M059J (cell line): ENCODE data around the gene NQO2. TPM values are rescaled to one million over a fixed set of nuclear protein-coding genes. Genes with fewer than 3 reads are reported as not detected.
"Not testable (repeated sequence)": the region's sequence is repeated elsewhere in the genome, so short reads cannot be mapped to it uniquely, and the experiment has no call there.

Experiments used
- DNase-seq: peaks from one replicate; pipeline ENCODE4 v3.0.0-alpha.2; 2012; ENCODE audit warnings: low read depth
- total RNA-seq: library from RNA; depleted of rRNA; stranded (reverse); fragments of >200 nt; shearing (Covaris generic); gene quantifications from 2 replicates; pipeline ENCODE4 v1.2.3, GENCODE V29; 2014

The NQO2 gene
- total RNA-seq, 1 experiment from 2014 or later, result 40.2 TPM

DNA sequence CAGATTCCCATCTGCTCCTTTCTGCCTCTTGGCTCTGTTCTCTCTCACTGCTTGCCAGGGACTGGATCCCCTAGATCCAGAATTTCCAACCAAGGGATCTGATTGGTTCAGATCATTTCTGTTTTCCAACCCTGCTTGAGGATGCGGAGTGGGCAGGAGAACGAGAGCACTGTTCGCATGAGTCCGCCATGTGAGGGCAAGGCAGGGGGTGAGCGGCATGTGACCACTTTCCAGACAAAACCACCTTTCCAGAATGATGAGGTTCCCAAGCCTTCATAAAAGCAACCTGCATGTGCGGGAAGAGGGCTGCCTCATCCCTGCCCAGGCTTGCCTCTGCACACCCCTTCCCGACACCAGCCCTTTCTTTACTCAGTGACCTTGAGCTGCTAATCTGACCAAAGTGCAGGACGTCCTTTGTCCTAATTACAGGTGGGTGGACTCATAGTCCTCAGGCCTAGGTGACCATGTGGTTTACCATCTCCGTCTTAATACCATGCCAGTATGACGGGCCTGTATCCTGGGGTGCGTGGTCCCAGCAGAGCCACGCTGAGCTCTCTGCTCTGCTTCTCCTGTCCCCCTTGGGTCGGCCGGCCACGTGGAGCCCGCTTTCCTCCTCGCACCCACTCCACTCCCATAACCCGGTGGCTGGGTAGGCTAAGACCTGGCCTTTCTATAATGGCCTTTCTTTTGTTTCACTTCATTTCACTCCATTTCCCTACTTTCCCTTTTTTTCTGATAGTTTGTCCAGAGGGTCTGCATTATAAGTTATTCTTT, 14.4 kb downstream of the NQO2 start:
- no peak for DNase-seq

DNA sequence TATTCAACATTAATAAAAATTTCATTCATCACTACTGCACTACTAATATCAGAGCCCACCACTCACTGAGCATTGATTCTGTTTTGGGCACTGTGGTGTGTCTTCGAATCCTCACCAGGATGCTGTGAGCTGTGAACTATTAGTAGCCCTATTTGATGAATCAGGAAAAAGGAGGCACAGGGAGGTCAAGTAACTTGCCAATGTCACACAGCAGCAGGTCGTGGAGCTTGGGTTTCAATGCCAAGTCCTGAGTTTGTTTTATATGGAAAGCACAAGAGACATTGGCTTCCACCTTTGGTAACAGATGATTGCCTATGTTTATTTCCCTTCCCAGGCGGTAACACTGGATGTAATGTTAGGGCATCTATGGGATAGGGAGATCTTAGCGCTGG, 15.0 kb downstream of the NQO2 start:
- no peak for DNase-seq

DNA sequence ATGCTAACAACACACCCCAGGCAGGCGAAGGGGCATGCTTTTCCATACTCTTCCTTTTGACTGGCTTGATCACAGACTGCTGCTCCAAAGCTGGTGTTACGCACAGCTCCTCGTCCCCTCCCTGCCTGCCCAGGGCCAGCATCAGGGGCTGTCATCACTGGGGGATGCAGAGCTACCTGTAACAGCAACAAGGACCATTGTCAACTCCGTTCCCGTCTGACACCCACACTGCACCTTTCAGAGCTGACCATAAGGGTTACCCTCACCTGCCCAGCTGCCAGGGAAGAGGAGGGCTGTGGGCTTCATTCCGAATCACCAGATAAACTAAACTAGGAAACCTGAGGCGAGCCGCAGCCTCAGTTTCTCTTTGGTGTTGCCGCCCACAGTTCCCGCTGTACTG, 15.4 kb downstream of the NQO2 start:
- no peak for DNase-seq

GRCh38 chr6:3016473-3017280, 17.0 kb downstream of the NQO2 start:
- DNase-seq, result no peak

GRCh38 chr6:3017304-3017703, 17.6 kb downstream of the NQO2 start:
- DNase-seq, result no peak

GRCh38 chr6:3019065-3019464, 19.4 kb downstream of the NQO2 start:
- DNase-seq, result no peak

DNA sequence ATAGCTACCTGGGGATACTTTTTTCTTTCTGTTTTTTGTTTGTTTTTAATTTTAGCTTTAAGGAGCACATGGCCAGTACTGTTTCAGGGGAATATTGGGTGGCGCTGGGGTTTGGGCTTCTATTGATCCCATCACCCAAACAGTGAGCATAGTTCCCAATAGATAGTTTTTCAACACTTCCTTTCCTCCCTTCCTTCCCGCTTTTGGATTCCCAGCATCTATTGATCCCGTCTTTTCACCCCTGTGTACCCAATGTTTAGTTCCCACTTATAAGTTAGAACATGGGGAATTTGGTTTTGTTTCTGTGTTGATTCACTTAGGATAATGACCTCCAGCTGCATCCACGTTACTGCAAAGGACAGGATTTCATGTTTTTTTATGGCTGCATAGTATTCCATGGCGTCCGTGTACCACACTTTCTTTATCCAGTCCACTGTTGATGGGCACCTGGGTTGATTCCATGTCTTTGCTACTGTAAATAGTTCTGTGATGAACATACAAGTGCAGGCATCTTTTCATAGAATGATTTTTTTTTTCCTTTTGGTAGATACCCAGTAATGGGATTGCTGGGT, 20.1 kb downstream of the NQO2 start:
- DNase-seq, result no peak

DNA sequence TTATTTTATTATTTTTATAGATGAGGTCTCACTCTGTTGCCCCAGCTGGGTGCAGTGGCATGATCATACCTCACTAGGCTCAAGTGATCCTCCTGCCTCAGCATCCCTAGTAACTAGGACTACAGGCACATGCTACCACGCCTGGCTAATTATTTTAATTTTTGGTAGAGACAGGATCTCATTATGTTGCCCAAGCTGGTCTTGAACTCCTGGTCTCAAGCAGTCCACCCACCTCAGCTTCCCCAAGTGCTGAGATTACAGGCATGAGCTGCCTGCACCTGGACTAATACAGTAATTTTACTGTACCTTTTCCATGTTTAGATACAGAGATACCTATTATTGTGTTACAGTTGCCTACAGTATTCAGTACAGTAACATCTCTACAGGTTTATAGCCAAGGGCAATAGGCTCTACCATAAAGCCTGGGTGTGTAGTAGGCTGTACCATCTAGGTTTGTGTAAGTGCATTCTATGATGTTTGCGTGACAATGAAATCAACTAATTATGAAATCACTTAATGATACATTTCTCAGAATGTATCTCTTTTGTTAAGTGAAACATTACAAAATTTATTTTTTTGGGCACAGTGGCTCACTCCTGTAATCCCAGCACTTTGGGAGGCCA, 21.4 kb downstream of the NQO2 start:
- not testable (repeated sequence) for DNase-seq

- DNase-seq, result no peak
Measured at GRCh38 chr6:3022765-3023662, 23.3 kb downstream of the NQO2 start.

GRCh38 chr6:3023663-3024483, 24.2 kb downstream of the NQO2 start:
- peak; percentile 96 for DNase-seq

DNA sequence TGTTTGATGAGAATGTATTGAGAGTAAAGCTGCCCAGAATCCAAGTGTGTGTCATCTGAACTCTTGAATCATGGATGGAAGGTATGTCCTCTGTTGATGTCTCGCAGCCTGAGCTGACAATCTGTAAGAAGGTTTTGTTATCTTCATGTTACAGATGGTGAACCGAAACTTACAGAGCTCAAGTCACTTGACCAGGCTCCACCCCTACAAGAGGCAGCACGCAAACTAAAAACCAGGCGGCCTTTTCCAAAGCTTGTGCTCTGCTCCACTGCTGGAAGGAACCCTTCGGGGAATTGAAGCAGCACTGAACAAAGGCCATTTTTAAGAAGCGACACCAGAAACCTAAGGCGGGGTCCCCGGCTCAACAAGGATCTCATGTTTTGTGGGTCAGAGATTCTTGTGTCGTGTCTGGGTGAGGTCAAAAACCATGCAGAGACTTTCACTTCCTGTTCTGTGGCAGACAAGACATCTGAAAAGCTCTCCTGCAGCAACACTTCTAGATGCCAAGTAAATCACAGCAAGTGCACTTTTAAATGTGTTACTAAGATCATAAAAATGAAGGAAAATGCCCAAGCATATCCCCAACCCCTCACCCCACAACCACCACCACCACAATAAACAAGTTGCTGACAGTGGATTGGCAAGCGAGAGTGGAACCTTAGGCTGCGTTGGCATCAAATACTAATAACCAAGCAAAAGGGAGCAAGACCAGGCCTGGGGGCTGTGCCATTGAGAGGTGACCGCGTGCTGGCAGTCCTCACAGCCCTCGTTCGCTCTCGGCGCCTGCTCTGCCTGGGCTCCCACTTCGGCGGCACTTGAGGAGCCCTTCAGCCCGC, 27.3 kb downstream of the NQO2 start:
- DNase-seq, result no peak

GRCh38 chr6:3028156-3028555, 28.5 kb downstream of the NQO2 start:
- not testable (repeated sequence) for DNase-seq

DNA sequence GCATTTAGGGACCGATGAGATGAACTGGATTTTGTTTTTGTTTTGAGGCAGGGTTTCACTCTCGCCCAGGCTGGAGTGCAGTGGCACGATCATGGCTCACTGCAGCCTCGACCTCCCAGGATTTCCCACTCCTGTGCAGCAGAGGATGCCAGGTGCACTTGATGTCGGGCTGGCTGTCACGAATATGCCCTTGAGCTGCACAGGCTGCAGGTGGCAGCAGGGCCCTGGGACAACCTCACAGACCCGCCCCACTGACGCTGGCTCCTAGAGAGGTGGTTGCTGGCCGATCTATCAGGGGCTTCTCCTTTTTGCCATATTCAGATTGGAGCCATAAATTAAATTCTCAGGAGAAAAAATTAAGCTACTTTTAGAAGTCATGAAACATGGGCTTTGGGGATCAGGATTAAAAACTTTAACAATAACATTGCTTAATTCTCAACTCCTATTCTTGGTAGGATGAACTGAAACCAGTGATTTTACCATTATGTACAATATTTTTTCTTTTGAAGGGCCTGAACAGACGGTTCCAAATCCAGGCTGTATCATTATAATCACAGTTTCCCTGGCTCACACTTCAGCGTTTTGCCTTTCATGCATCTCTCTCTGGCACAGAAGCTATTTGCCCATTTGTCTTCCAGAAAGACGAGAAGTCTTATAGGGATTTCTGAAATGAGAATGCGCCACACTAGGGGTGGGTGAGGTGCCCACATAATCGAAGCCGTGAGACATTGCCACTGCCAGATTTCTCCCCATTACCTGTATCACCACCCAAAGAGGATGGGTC, 32.4 kb downstream of the NQO2 start:
- DNase-seq, result no peak

GRCh38 chr6:3032986-3033385, 33.3 kb downstream of the NQO2 start:
- DNase-seq, result no peak

GRCh38 chr6:3033652-3034051, 34.0 kb downstream of the NQO2 start:
- DNase-seq, result no peak

- DNase-seq, result no peak
Measured at GRCh38 chr6:3035397-3035796, 35.7 kb downstream of the NQO2 start.

- no peak for DNase-seq
Measured at GRCh38 chr6:3036861-3037637, 37.4 kb downstream of the NQO2 start.
